ENCODE data around the gene ZNF503. TPM values are rescaled to one million over a fixed set of nuclear protein-coding genes. Genes with fewer than 3 reads are reported as not detected.

The ZNF503 gene
- total and polyA plus RNA-seq, 2 of the 8 experiments (the other 6 are each of a cell fraction or from before 2014, with no cell fraction given), result 0.03 to 0.13 TPM

DNA sequence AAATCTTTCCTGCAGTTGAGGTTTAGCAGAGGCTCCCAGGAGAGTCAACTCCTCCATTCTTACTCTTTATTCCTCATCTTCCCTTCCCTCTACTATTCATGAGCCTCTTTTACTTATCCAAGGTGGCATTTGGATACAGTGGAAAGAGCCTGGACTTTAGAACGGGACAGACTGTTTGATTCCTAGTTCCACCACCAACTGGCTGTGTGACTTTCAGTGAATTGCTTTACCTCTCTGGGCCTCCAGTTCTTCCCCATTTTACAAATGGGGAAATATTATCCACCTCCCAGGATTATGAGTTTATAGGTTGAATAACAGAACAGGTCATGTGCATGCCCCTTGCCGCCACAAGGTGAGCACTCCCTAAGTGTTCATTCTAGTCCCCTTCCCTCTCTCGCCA is 49.9 kb downstream of the ZNF503 start:
- Histone ChIP-seq H3K18ac (ENCODE audit: extremely low read depth, low read length) (no peak overlapping the region), H2BK15ac (ENCODE audit: low read length) (no peak overlapping the region), H3K4me2 (ENCODE audit: insufficient read depth in 1 of 2, low read depth in 2 of 2, low read length in 2 of 2) (no peak overlapping the region), H3K4me1 (replicated peaks in 1 of 4; ENCODE audit: control insufficient read depth in 3 of 4, insufficient read depth in 4 of 4, low read length in 3 of 4) (no peaks in the 10 kb centered on the region), H3K79me1 (ENCODE audit: low read depth, low read length) (no peaks in the 10 kb centered on the region), H2BK20ac (ENCODE audit: low read length) (no peak overlapping the region), H3K9me3 (ENCODE audit: insufficient read depth in 2 of 2, low read depth in 1 of 2, low read length in 1 of 2) (no peaks in the 10 kb centered on the region), H4K20me1 (replicated peaks in 1 of 2; ENCODE audit: control insufficient read depth in 1 of 2, insufficient read depth in 2 of 2, low read length in 2 of 2) (no peaks in the 10 kb centered on the region), H3K36me3 (ENCODE audit: control insufficient read depth in 2 of 4, insufficient read depth in 4 of 4, low read length in 3 of 4) (no peaks in the 10 kb centered on the region), H3K27ac (ENCODE audit: low read depth, low read length) (no peak overlapping the region), H4K91ac (replicated peaks; ENCODE audit: insufficient read length, low read length) (no peak overlapping the region), H2AK5ac (ENCODE audit: low read depth, low read length) (no peak overlapping the region), H3K79me2 (ENCODE audit: control insufficient read depth in 1 of 2, insufficient read depth in 2 of 2, low read length in 2 of 2) (no peaks in the 10 kb centered on the region), H2AFZ (ENCODE audit: low read length) (no peak overlapping the region), H3K4ac (replicated peaks; ENCODE audit: insufficient read length, low read depth, low read length) (no peak overlapping the region), H3K23ac (ENCODE audit: insufficient read length) (no peak overlapping the region), H2BK12ac (ENCODE audit: low read depth, low read length) (no peak overlapping the region), H3K56ac (replicated peaks; ENCODE audit: insufficient read length, low read depth, low read length) (no peak overlapping the region), H3K9ac (replicated peaks in 1 of 4; ENCODE audit: extremely low read depth in 1 of 4, low read depth in 3 of 4, low read length in 3 of 4) (no peak overlapping the region), H2BK5ac (ENCODE audit: low read depth, low read length) (no peak overlapping the region), H3K4me3 (ENCODE audit: extremely low read depth in 1 of 4, insufficient read depth in 2 of 4, low read depth in 3 of 4, low read length in 4 of 4) (no peak overlapping the region), H3K27me3 (replicated peaks in 1 of 4; ENCODE audit: control insufficient read depth in 3 of 4, extremely low read depth in 1 of 4, insufficient read depth in 3 of 4, low read length in 3 of 4) (peaks cover 0 to 2% (median 0%) of the 10 kb centered on the region in 4 experiments; a peak in 1 of 7 replicates), H3K14ac (ENCODE audit: insufficient read length) (no peak overlapping the region), H2BK120ac (replicated peaks; ENCODE audit: low read depth, low read length) (no peak overlapping the region), H3K23me2 (ENCODE audit: low read depth, low read length) (no peaks in the 10 kb centered on the region), H4K8ac (ENCODE audit: extremely low read depth, insufficient read depth, low read length) (no peak overlapping the region), H4K5ac (ENCODE audit: insufficient read length, low read depth, low read length) (no peak overlapping the region)
- TF ChIP-seq, protein P1, sequence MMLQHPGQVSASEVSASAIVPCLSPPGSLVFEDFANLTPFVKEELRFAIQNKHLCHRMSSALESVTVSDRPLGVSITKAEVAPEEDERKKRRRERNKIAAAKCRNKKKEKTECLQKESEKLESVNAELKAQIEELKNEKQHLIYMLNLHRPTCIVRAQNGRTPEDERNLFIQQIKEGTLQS (IDR thresholded peaks at IDR 0.05; ENCODE audit: insufficient read depth, low read depth, low read length), result no peak
- TF ChIP-seq ZNF274 (IDR thresholded peaks at IDR 0.05; ENCODE audit: borderline replicate concordance, extremely low read depth, low read length) (no peak), ASH2L (IDR thresholded peaks at IDR 0.05; ENCODE audit: low read length) (no peak), POLR2A (IDR thresholded peaks at IDR 0.05; ENCODE audit: control extremely low read depth in 1 of 2, low read depth in 2 of 2, low read length in 2 of 2) (no peak), CHD1 (IDR thresholded peaks at IDR 0.05; ENCODE audit: low read depth, low read length) (no peak), CTBP2 (IDR thresholded peaks at IDR 0.05; ENCODE audit: borderline replicate concordance, insufficient read depth, insufficient read length, low read length) (no peak), EP300 (IDR thresholded peaks at IDR 0.05; ENCODE audit: borderline replicate concordance in 1 of 2, low read depth in 2 of 2, low read length in 2 of 2) (no peak), RBBP5 (IDR thresholded peaks at IDR 0.05; ENCODE audit: borderline replicate concordance, low read depth, low read length) (no peak)
- FAIRE-seq, result no peak
- CTCF ChIA-PET (ENCODE audit: partially characterized antibody), result interaction anchor here (1.2 kb wide), 1 partner anchor 56 kb away, joined by 3 read pairs; no protein-coding TSS in a partner anchor
- POLR2A ChIA-PET (ENCODE audit: partially characterized antibody), result no interaction called here
- WGBS, 2 experiments (ENCODE audit: extremely low coverage in 1 of 2, insufficient coverage in 1 of 2, insufficient read length in 1 of 2, insufficient replicate concordance in 2 of 2, low coverage in 1 of 2, low lambda C conversion rate in 2 of 2, missing lambda C conversion rate in 1 of 2), result 90% methylated on average over 3 of the region's 3 CpGs; no CpG with 5 or more reads in 1 of the 2 experiments
- DNase-seq (ENCODE audit: low read depth in 1 of 2, low spot score in 2 of 2), result no peak
